GM10266 (cell line): Measurements from ENCODE around the gene LRRC17.

Experiments
- DNase-seq: peaks from one replicate; pipeline ENCODE4 v3.0.0; 2012; ENCODE audit errors: extremely low spot score
- CTCF ChIP-seq: IDR thresholded peaks from 2 replicates; pipeline ENCODE4 v1.5.1; 2012; ENCODE audit warnings: mild to moderate bottlenecking, low read depth; ENCODE audit not compliant: control insufficient read depth, insufficient read depth; ENCODE audit errors: missing control alignments

The LRRC17 gene

GRCh38 chr7:102988631-102989560, 76.1 kb downstream of the LRRC17 start:
- no peak for DNase-seq

GRCh38 chr7:102990642-102991041, 77.8 kb downstream of the LRRC17 start:
- no peak for DNase-seq
- no peak for TF ChIP-seq CTCF

More at GRCh38 chr7:102988631-102989560, 76.1 kb downstream of the LRRC17 start:
- no peak for TF ChIP-seq CTCF

- DNase-seq, result no peak
- no peak for TF ChIP-seq CTCF
Observed at GRCh38 chr7:102991077-102991539, 78.3 kb downstream of the LRRC17 start.

- no peak for DNase-seq
Observed at GRCh38 chr7:102991540-102992214, 78.9 kb downstream of the LRRC17 start.

GRCh38 chr7:102992509-102992937, 79.7 kb downstream of the LRRC17 start:
- no peak for DNase-seq

More at GRCh38 chr7:102991540-102992214, 78.9 kb downstream of the LRRC17 start:
- no peak for TF ChIP-seq CTCF

GRCh38 chr7:102992938-102993717, 80.3 kb downstream of the LRRC17 start:
- no peak for DNase-seq
- no peak for TF ChIP-seq CTCF

More at GRCh38 chr7:102992509-102992937, 79.7 kb downstream of the LRRC17 start:
- no peak for TF ChIP-seq CTCF
